ENCODE measurements around the gene SBF2.
"Not testable (repeated sequence)": the region's sequence is repeated elsewhere in the genome, so short reads cannot be mapped to it uniquely, and the experiment has no call there.

The SBF2 gene

GRCh38 chr11:9952511-9953196, 341.4 kb downstream of the SBF2 start:
- no peak for DNase-seq (ENCODE audit: low spot score)

GRCh38 chr11:9951807-9952206, 342.2 kb downstream of the SBF2 start:
- DNase-seq (ENCODE audit: low spot score), result no peak

GRCh38 chr11:9950462-9950861, 343.6 kb downstream of the SBF2 start:
- DNase-seq (ENCODE audit: low spot score), result no peak

GRCh38 chr11:9947231-9947864, 346.7 kb downstream of the SBF2 start:
- no peak for DNase-seq (ENCODE audit: low spot score)

GRCh38 chr11:9945680-9946079, 348.3 kb downstream of the SBF2 start:
- DNase-seq (ENCODE audit: low spot score), result not testable (repeated sequence)

DNA sequence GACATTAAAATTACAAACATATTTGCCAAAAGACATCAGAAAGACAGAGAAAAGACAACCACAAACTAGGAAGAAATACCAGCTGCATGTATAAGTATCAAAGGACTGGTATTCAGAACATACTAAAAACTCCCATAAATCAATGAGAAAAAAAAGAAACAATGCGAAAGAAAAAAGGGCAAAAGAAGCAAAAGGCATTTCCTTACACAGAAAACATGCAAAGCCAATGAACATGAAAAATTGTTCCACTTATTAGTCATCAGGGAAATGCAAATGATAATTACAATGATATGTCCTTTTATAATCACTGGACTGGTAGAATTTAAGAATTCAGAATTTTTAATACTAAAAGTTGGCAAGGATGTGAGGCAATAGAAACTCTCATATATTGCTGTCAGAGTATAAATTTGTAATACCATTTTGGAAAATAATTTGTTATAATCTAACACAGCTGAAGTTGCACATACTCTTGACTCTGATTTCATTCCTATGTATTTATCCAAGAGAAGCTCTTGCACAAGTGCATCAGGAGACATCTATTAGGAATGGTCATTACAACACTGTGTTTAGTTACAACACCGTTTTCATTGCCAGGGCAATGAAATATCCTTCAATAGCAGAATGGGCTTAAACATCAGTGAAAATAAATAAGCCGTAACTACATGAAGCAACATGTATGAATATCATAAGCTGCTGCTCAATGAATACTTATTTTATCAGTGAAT, 350.5 kb downstream of the SBF2 start:
- DNase-seq (ENCODE audit: low spot score), result no peak

DNA sequence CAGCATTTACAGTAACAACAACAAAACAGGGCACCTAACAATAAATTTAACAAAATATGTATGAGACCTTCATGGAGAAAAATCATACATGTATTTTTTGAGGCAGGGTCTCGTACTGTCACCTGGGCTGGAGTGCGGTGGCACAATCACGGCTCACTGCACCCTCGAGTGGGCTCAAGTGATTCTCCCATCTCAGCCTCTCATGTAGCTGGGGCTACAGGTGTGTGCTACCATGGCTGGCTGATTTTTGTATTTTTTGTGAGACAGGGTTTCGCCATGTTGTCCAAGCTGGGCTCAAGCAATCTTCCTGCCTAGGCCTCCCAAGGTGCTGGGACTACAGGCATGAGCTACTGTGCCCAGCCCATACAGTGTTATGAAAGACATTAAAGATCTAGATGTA, 352.0 kb downstream of the SBF2 start:
- DNase-seq (ENCODE audit: low spot score), result no peak

DNA sequence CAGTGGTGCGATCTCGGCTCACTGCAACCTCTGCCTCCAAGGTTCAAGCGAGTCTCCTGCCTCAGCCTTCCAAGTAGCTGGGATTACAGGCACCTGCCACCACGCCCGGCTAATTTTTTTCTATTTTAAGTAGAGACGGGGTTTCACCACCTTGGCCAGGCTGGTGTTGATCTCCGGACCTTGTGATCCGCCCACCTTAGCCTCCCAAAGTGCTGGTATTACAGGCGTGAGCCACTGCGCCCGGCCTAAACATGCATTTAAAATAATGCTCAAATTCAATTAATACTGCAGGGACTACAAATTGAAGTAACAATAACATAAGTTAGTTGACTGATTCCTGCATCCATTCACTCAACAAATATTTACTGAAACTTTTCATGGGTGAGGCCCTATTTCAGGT, 354.9 kb downstream of the SBF2 start:
- not testable (repeated sequence) for DNase-seq (ENCODE audit: low spot score)

DNA sequence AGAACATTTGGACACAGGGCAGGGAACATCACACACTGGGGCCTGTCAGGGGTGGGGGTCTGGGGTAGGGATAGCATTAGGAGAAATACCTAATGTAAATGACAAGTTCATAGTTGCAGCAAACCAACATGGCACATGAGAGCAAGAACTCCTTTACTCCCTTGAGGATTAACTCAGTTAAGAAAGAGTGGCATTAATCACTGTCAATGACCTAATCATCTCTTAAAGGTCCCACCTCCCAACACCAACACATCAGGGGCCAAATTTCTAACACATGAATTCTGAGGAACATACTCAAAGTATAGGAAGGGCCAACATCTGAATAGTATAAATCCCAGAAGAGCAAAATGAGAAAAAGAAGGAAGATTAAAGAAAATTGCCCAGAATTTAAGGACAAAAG, 357.3 kb downstream of the SBF2 start:
- no peak for DNase-seq (ENCODE audit: low spot score)

- not testable (repeated sequence) for DNase-seq (ENCODE audit: low spot score)
Measured at GRCh38 chr11:9932843-9933242, 361.2 kb downstream of the SBF2 start.

DNA sequence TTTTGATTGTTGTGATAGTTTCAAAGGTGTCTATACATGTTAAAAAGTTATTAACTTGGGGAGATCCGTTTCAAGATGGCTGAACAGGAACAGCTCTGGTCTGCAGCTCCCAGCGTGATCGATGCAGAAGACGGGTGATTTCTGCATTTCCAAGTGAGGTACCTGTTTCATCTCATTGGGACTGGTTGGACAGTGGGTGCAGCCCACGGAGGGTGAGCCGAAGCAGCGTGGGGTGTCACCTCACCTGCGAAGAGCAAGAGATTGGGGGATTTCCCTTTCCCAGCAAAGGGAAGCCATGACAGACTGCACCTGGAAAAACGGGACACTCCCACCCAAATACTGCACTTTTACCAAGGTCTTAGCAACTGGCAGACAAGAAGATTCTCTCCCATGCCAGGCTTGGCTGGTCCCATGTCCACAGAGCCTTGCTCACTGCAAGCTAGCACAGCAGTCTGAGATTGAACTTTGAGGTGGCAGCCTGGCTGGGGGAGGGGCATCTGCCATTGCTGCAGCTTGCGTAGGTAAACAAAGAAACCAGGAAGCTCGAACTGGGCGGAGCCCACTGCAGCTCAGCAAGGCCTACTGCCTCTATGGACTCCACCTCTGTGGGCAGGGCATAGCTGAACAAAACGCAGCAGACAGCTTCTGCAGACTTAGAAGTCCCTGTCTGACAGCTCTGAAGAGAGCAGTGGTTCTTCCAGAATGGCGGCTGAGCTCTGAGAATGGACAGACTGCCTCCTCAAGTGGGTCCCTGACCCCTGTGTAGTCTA, 363.3 kb downstream of the SBF2 start:
- DNase-seq (ENCODE audit: low spot score), result not testable (repeated sequence)

DNA sequence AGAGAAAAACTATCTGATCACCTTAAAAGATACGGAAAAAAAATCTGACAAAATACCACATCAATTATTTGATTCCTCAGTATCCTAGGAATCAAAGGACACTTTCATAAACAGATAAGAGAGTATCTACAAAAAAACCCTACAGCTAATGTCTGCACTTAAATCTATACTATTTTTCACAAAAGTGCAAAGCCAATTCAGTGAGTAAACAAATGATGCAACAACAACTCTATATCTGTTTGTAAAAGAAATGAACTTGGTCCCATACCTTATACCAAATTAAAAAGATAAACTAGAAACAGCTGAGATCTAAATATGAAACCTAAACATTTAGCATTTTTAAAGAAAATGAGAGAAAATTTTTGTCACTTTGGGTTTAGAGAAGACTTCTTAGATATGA, 366.3 kb downstream of the SBF2 start:
- no peak for DNase-seq (ENCODE audit: low spot score)

DNA sequence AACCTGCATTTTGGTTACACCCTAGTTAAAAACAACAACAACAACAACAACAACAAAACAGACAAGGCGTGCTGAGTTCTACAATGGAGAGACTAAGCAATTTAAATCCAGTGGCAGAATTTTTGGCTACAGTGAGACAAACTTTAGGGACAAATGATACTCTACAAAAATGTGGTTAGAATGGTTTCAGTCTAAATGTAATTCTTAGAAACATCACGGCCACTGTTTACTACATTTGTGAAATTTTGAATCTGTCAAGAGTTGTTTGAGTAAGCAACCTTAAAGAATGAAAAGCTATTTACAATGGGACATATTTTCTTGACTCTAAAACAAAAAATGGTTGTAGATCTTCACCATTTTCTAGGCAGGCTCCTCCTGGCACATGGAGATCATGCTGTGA, 370.7 kb downstream of the SBF2 start:
- DNase-seq (ENCODE audit: low spot score), result no peak

DNA sequence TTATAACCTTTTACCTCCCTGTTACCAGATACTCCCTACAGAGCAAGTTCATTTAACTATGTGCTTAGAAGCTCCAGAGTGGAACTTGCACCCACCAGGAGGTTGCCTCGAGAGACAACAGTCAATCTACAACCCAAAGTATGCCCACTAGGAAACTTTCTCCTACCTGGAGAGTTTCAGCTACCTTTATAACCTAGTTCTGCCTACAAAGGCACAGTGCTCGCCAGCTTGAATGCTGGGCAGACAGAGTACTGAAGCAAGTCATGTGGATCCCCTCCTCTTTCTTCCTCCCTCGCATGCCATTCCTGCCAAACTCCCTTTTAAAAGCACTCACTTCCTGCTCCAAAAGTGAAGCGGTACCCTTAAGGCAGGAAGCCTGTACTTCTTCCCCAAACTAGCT, 371.2 kb downstream of the SBF2 start:
- DNase-seq (ENCODE audit: low spot score), result no peak

- DNase-seq (ENCODE audit: low spot score), result no peak
Measured at GRCh38 chr11:9916480-9916879, 377.5 kb downstream of the SBF2 start.

GRCh38 chr11:9914064-9914463, 380.0 kb downstream of the SBF2 start:
- DNase-seq (ENCODE audit: low spot score), result no peak

DNA sequence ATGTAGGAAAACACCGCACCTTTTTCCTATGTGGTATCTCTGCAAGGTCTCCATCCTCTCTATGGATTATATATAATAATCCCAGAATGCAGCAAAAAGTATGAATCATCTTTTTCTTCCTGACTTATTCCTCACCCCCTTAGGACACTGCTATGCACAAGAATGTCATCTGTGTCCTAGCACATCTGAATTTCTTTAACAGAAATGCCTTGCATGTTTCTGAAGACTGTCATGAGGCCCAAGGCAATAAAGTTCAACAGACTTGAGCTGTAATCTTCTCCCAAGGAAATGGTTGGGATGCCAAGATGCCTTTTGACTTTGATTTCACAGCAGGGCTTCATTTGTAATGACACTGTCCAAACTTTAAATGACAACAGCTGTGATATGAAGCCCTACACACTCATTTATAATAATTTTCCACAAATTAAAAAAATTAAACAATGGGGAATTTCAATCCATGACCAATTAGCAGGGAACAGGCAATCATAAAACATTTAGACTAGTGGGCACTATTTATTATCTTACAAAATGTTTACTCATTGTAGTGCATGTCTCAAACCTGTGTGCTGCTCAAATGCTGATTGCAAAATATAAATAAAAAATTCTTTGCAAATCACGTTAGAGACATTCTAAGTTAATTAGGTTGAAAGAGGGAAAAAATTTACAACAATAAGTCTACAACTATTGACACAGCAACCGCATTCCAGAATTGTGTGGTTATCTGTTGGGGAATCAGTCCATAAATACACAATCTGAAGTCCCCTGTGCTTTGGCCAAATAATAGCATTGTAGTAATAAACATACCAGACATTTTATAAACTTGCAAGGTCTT, 387.8 kb downstream of the SBF2 start:
- no peak for DNase-seq (ENCODE audit: low spot score)

DNA sequence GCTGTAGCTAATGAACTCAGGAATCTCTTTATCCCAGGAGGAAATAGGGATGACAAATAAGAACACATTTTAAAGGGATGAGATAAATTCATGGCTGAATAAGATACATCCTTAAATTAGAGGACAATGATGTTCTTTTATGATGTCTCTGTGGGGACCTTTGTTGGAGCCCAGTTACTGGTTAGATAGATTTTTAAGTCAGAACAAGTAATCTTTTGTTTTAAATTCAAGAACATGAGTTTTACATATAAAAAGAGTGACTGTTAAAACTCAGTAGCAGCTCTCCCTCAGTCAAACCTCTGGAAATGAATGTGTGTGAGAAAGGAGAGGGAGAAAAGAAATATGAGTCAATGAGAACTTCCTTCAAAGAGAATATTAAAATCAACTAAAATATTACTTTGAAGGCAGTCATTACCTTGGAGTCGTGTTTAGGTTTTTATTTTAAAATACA, 388.5 kb downstream of the SBF2 start:
- no peak for DNase-seq (ENCODE audit: low spot score)

DNA sequence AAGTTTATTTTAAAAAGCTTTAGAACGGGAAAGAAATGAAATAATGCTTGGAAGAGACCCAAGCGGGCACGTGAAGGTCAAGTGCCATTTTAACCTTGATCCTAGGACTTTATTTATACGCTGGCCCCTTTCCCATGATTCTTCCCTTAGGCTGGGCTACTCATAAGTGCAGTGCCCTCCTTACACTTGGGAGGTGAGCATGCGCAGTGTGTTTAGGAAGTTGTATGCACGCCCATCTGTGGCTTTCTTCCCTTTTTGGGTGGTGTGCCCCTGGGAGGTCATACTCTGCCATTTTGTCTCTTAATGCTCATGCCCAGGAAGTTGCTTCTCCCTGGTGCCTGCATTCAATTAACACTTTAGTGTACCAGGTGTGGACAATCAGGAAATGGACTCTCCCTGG, 390.4 kb downstream of the SBF2 start:
- no peak for DNase-seq (ENCODE audit: low spot score)

DNA sequence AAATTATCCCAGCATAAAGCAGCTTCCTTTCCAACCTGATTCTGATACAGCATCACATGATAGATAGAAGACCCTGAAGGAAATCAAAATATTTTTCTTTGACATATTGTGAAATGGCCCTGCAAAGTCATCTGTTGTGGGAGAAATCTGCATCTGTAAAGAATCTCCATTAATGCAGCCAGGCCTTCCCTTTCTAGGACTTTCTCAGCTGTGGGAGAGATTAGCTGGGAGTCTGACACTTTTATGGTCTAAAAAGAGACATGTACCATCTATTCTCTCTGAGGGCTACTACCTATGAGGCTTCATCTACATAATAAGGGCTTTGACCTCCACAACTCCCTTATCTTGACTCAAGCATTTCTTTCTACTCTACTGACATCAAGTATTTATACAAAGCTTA, 392.1 kb downstream of the SBF2 start:
- DNase-seq (ENCODE audit: low spot score), result no peak

DNA sequence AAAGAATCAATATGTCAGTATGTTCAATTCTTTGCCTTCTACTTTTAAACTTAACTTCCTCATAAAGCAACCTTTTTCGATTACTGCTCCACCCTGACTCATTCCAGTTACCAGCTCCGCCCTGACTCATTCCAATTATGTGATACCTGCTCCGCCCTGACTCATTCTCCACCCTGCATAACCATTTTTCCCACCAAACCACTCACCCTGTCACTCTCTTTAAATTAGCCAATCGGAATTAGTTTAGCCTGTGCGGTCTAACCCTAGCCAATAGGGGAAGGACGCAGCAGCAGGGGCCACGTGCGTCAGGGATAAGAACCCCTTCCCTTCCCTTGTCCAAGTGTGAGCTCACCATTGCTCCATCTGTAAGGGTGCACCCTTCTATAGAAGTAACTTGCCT, 393.8 kb downstream of the SBF2 start:
- DNase-seq (ENCODE audit: low spot score), result not testable (repeated sequence)

DNA sequence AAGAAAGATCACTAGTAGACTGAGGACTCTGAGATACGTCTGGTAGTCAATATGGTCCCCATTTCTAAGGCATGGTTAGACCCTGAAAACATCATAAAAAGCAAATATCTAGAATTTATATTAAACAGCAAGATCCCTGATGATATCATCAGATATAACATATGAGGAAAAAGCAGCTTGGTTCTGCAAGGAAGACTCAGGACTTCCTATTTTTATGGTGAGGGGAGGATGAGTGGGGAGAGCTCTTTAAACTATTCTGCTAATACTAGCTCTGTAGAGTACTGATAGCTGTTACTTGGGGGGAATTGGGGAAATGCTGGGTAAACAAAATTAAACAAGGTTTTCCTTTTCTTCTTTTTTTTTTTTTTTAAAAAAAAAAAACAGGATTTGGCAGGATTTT, 394.3 kb downstream of the SBF2 start:
- DNase-seq (ENCODE audit: low spot score), result no peak

All from CD4-positive, alpha-beta T cell treated with Interleukin-2 at 100 ng/mL for 4 hours (primary cell).